PC-9 (cell line): ENCODE data around the gene CASQ1.

Experiments used
- EZH2 ChIP-seq: fragments of 200-600 bp; sonication (generic); IDR thresholded peaks from 2 replicates; pipeline ENCODE4 v1.8.0; 2017; ENCODE audit warnings: antibody characterized with exemption, low read depth
- TF ChIP-seq, protein P1 (sequence below): fragments of 200-600 bp; sonication (generic); conservative IDR thresholded peaks from 2 replicates; pipeline ENCODE4 v1.6.1; 2017; ENCODE audit warnings: mixed run types, antibody characterized with exemption, mild to moderate bottlenecking, moderate library complexity

GRCh38 chr1:160207118-160207650, 16.8 kb downstream of the CASQ1 start:
- TF ChIP-seq, protein P1, sequence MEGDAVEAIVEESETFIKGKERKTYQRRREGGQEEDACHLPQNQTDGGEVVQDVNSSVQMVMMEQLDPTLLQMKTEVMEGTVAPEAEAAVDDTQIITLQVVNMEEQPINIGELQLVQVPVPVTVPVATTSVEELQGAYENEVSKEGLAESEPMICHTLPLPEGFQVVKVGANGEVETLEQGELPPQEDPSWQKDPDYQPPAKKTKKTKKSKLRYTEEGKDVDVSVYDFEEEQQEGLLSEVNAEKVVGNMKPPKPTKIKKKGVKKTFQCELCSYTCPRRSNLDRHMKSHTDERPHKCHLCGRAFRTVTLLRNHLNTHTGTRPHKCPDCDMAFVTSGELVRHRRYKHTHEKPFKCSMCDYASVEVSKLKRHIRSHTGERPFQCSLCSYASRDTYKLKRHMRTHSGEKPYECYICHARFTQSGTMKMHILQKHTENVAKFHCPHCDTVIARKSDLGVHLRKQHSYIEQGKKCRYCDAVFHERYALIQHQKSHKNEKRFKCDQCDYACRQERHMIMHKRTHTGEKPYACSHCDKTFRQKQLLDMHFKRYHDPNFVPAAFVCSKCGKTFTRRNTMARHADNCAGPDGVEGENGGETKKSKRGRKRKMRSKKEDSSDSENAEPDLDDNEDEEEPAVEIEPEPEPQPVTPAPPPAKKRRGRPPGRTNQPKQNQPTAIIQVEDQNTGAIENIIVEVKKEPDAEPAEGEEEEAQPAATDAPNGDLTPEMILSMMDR = no peak
- no peak for TF ChIP-seq EZH2
